Fibroblast of lung (primary cell): ENCODE data around the gene LPP. TPM values are rescaled to one million over a fixed set of nuclear protein-coding genes. Genes with fewer than 3 reads are reported as not detected.

Experiments used
- DNase-seq, 2 donors: peaks; one replicate each; pipeline versions ENCODE4 v3.0.0 to v3.0.0-alpha.2; 2010; ENCODE audit warnings: low read depth in 2 of 2
- H2AFZ ChIP-seq: 2 replicates; pipeline ENCODE4 v1.5.1; 2012; ENCODE audit warnings: low read length, control low read depth, inconsistent platforms
- H3K27ac ChIP-seq: 2 replicates; pipeline ENCODE4 v1.5.1; 2011; ENCODE audit warnings: low read length, control low read depth; ENCODE audit not compliant: insufficient read depth
- H3K27me3 ChIP-seq: 2 replicates; pipeline ENCODE4 v1.5.1; 2011; ENCODE audit warnings: mild to moderate bottlenecking, low read length; ENCODE audit not compliant: control insufficient read depth, insufficient read depth
- H3K36me3 ChIP-seq: 2 replicates; pipeline ENCODE4 v1.5.1; 2011; ENCODE audit warnings: low read length; ENCODE audit not compliant: control insufficient read depth, insufficient read depth
- H3K4me1 ChIP-seq: 2 replicates; pipeline ENCODE4 v1.5.1; 2011; ENCODE audit warnings: low read length; ENCODE audit not compliant: control insufficient read depth, insufficient read depth; ENCODE audit errors: extremely low read depth
- H3K4me2 ChIP-seq: 2 replicates; pipeline ENCODE4 v1.5.1; 2011; ENCODE audit warnings: low read length, control low read depth; ENCODE audit not compliant: insufficient read depth; ENCODE audit errors: extremely low read depth
- H3K4me3 ChIP-seq, 4 experiments: fragments of 200-600 bp in 1 of 4; sonication (generic) in 1 of 4; replicated peaks in 1 of 4; 2 replicates each; pipeline ENCODE4 v1.5.1; 2011 to 2016; ENCODE audit warnings: low read length in 4 of 4, low read depth in 3 of 4, mild to moderate bottlenecking in 3 of 4, control low read depth in 2 of 4, inconsistent platforms in 1 of 4, mixed read lengths in 1 of 4; ENCODE audit not compliant: insufficient read depth in 1 of 4; ENCODE audit errors: control extremely low read depth in 1 of 4
- H3K79me2 ChIP-seq: 2 replicates; pipeline ENCODE4 v1.5.1; 2012; ENCODE audit warnings: mild to moderate bottlenecking, low read length, inconsistent platforms; ENCODE audit not compliant: control insufficient read depth, insufficient read depth
- H3K9ac ChIP-seq: 2 replicates; pipeline ENCODE4 v1.5.1; 2011; ENCODE audit warnings: mild to moderate bottlenecking, low read length, control low read depth; ENCODE audit not compliant: insufficient read depth
- H3K9me3 ChIP-seq: 2 replicates; pipeline ENCODE4 v1.5.1; 2012; ENCODE audit warnings: low read depth, low read length; ENCODE audit not compliant: control insufficient read depth, insufficient read depth
- H4K20me1 ChIP-seq: 2 replicates; pipeline ENCODE4 v1.5.1; 2011; ENCODE audit warnings: low read length; ENCODE audit not compliant: control insufficient read depth, insufficient read depth; ENCODE audit errors: extremely low read depth
- CTCF ChIP-seq, 2 donors: IDR thresholded peaks in 1 of 2; conservative IDR thresholded peaks in 1 of 2; 1 replicate in 1 of 2; 2 replicates in 1 of 2; pipeline ENCODE4 v1.5.1; 2011 to 2012; ENCODE audit warnings: low read length in 2 of 2, control low read depth in 1 of 2, inconsistent platforms in 1 of 2, low read depth in 1 of 2, mild to moderate bottlenecking in 1 of 2
- EZH2 ChIP-seq: IDR thresholded peaks from 2 replicates; pipeline ENCODE4 v1.5.1; 2012; ENCODE audit warnings: low read length, control low read depth, mild to moderate bottlenecking; ENCODE audit errors: missing control alignments
- polyA plus RNA-seq, 2 donors: library from polyadenylated mRNA; depleted of rRNA in 1 of 2; stranded (reverse) in 1 of 2; unstranded in 1 of 2; fragments of >200 nt; gene quantifications; 2 replicates each; pipeline ENCODE4 v1.2.1, GENCODE V29; 2011 to 2012; ENCODE audit warnings: missing spikeins in 1 of 2
- total RNA-seq: library from RNA; depleted of rRNA; stranded (reverse); fragments of >200 nt; gene quantifications from 2 replicates; pipeline ENCODE4 v1.2.1, GENCODE V29; 2014

LPP gene
- total and polyA plus RNA-seq, 2 donors (not counting 1 experiment from before 2014, with no cell fraction given): 69.0 to 124 TPM

- no peak overlapping the region for H3K4me3 ChIP-seq
- no peaks in the 10 kb centered on the region for H3K9me3 ChIP-seq
- no peaks in the 10 kb centered on the region for H4K20me1 ChIP-seq
- TF ChIP-seq EZH2 (no peak), CTCF (conservative IDR thresholded peaks at IDR 0.05 in 1 of 2, IDR thresholded peaks at IDR 0.05 in 1 of 2; ENCODE audit: low read depth in 1 of 2, low read length in 2 of 2) (no peak)
- H3K79me2 ChIP-seq: peaks cover 3% of the 10 kb centered on the region
- H3K36me3 ChIP-seq: no peaks in the 10 kb centered on the region
- H3K4me1 ChIP-seq: peaks cover 6% of the 10 kb centered on the region
- H2AFZ ChIP-seq: no peak overlapping the region
- H3K4me2 ChIP-seq: no peak overlapping the region
- H3K9ac ChIP-seq: no peak overlapping the region
- no peak for DNase-seq
- H3K27me3 ChIP-seq: no peaks in the 10 kb centered on the region
- H3K27ac ChIP-seq: no peak overlapping the region
Observed at GRCh38 chr3:188598894-188599293, 444.9 kb downstream of the LPP start.

GRCh38 chr3:188602111-188602510 is 448.2 kb downstream of the LPP start:
- Histone ChIP-seq H3K9ac (no peak overlapping the region), H3K36me3 (no peaks in the 10 kb centered on the region), H3K27ac (no peak overlapping the region), H4K20me1 (no peaks in the 10 kb centered on the region), H3K4me1 (peaks cover 3% of the 10 kb centered on the region), H3K27me3 (no peaks in the 10 kb centered on the region), H3K4me2 (no peak overlapping the region), H3K4me3 (no peak overlapping the region), H3K9me3 (no peaks in the 10 kb centered on the region), H3K79me2 (peaks cover 1% of the 10 kb centered on the region), H2AFZ (no peak overlapping the region)
- DNase-seq: no peak
- TF ChIP-seq CTCF (conservative IDR thresholded peaks at IDR 0.05 in 1 of 2, IDR thresholded peaks at IDR 0.05 in 1 of 2; ENCODE audit: low read depth in 1 of 2, low read length in 2 of 2): no peak
- TF ChIP-seq EZH2: no peak

GRCh38 chr3:188602620-188603019 is 448.7 kb downstream of the LPP start:
- Histone ChIP-seq H3K27ac (no peak overlapping the region), H3K9ac (no peak overlapping the region), H3K9me3 (no peaks in the 10 kb centered on the region), H3K4me1 (peaks cover 3% of the 10 kb centered on the region), H3K36me3 (no peaks in the 10 kb centered on the region), H3K79me2 (no peaks in the 10 kb centered on the region), H2AFZ (no peak overlapping the region), H4K20me1 (no peaks in the 10 kb centered on the region), H3K27me3 (no peaks in the 10 kb centered on the region), H3K4me2 (no peak overlapping the region), H3K4me3 (no peak overlapping the region)
- TF ChIP-seq CTCF (conservative IDR thresholded peaks at IDR 0.05 in 1 of 2, IDR thresholded peaks at IDR 0.05 in 1 of 2; ENCODE audit: low read depth in 1 of 2, low read length in 2 of 2) (no peak), EZH2 (no peak)
- no peak for DNase-seq
